ENCODE data around the gene MTREX. TPM values are rescaled to one million over a fixed set of nuclear protein-coding genes. Genes with fewer than 3 reads are reported as not detected.

Gene MTREX
- total and polyA plus RNA-seq, 2 of the 8 experiments (the other 6 are each of a cell fraction or from before 2014, with no cell fraction given) = 16.0 to 130 TPM

DNA sequence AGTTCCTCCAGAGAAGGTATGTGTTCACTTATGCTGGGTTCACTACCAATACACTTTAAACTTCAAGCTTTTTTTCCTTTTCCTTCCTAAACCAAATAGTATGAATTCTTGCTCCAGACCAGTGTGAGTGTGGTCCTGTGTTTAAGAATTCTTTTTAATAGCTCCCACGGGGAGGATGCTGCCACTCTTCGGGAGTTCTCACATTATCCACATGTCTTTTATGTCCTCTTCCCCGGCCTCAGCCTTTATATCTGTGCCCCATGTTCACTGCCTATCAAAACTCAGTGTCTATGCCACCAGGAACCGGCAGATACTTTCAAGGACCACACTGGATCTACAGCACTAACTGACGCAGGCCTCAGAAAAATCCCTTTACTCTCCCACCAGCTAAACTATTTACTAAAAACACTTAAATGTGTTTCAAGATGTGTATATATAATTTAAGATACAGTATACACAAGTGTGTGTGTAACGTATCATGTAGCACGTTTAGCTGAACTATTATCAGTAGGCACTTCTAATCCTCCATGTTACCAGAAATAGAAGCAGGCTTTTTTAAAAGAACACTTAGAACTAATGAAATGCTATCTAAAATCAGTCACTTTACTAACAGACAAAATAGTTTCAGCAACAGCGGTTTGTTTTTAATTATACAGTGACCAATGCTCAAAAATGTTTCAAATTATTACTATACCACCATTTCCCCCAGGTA is 139.0 kb downstream of the MTREX start:
- Histone ChIP-seq H3K9me3 (ENCODE audit: insufficient read depth in 2 of 2, low read depth in 1 of 2, low read length in 1 of 2) (no peaks in the 10 kb centered on the region), H4K5ac (ENCODE audit: insufficient read length, low read depth, low read length) (no peak overlapping the region), H3K4me1 (replicated peaks in 1 of 4; ENCODE audit: control insufficient read depth in 3 of 4, insufficient read depth in 4 of 4, low read length in 3 of 4) (peaks cover 0 to 7% (median 1%) of the 10 kb centered on the region in 4 experiments; a peak in 4 of 7 replicates), H3K79me1 (ENCODE audit: low read depth, low read length) (no peaks in the 10 kb centered on the region; the same call in 1 of the 2 replicates), H3K27ac (ENCODE audit: low read depth, low read length) (no peak overlapping the region), H3K56ac (replicated peaks; ENCODE audit: insufficient read length, low read depth, low read length) (no peak overlapping the region), H3K23me2 (ENCODE audit: low read depth, low read length) (no peaks in the 10 kb centered on the region; the same call in 1 of the 2 replicates), H3K9ac (replicated peaks in 1 of 4; ENCODE audit: extremely low read depth in 1 of 4, low read depth in 3 of 4, low read length in 3 of 4) (no peak overlapping the region), H4K20me1 (replicated peaks in 1 of 2; ENCODE audit: control insufficient read depth in 1 of 2, insufficient read depth in 2 of 2, low read length in 2 of 2) (no peaks in the 10 kb centered on the region), H3K27me3 (replicated peaks in 1 of 4; ENCODE audit: control insufficient read depth in 3 of 4, extremely low read depth in 1 of 4, insufficient read depth in 3 of 4, low read length in 3 of 4) (no peaks in the 10 kb centered on the region), H2BK20ac (ENCODE audit: low read length) (no peak overlapping the region), H2BK15ac (ENCODE audit: low read length) (no peak overlapping the region), H2BK12ac (ENCODE audit: low read depth, low read length) (no peak overlapping the region), H3K79me2 (ENCODE audit: control insufficient read depth in 1 of 2, insufficient read depth in 2 of 2, low read length in 2 of 2) (peaks cover 0 to 53% of the 10 kb centered on the region in 2 experiments; a peak in 2 of 4 replicates), H3K14ac (ENCODE audit: insufficient read length) (no peak overlapping the region), H3K18ac (ENCODE audit: extremely low read depth, low read length) (no peak overlapping the region), H3K4me2 (ENCODE audit: insufficient read depth in 1 of 2, low read depth in 2 of 2, low read length in 2 of 2) (no peak overlapping the region), H3K4ac (replicated peaks; ENCODE audit: insufficient read length, low read depth, low read length) (no peak overlapping the region), H3K23ac (ENCODE audit: insufficient read length) (no peak overlapping the region), H2AFZ (ENCODE audit: low read length) (no peak overlapping the region), H3K4me3 (ENCODE audit: extremely low read depth in 1 of 4, insufficient read depth in 2 of 4, low read depth in 3 of 4, low read length in 4 of 4) (no peak overlapping the region), H3K36me3 (ENCODE audit: control insufficient read depth in 2 of 4, insufficient read depth in 4 of 4, low read length in 3 of 4) (peaks cover 0 to 27% (median under 1%) of the 10 kb centered on the region in 4 experiments; a peak in 3 of 8 replicates), H4K8ac (ENCODE audit: extremely low read depth, insufficient read depth, low read length) (no peak overlapping the region), H2BK120ac (replicated peaks; ENCODE audit: low read depth, low read length) (no peak overlapping the region), H4K91ac (replicated peaks; ENCODE audit: insufficient read length, low read length) (no peak overlapping the region), H2BK5ac (ENCODE audit: low read depth, low read length) (no peak overlapping the region), H2AK5ac (ENCODE audit: low read depth, low read length) (no peak overlapping the region)
- DNase-seq (ENCODE audit: low read depth in 1 of 2, low spot score in 2 of 2) (no peak), FAIRE-seq (no peak)
- no peak for TF ChIP-seq POLR2AphosphoS5 (IDR thresholded peaks at IDR 0.05; ENCODE audit: low read depth, low read length)
- no peak for TF ChIP-seq JUN (IDR thresholded peaks at IDR 0.05; ENCODE audit: low read depth, low read length)
- no peak for TF ChIP-seq JUND (IDR thresholded peaks at IDR 0.05; ENCODE audit: low read length)
- no peak for TF ChIP-seq RNF2 (IDR thresholded peaks at IDR 0.05; ENCODE audit: borderline replicate concordance, low read depth, low read length, missing control alignments, poor library complexity, severe bottlenecking)
- TF ChIP-seq POU5F1 (IDR thresholded peaks at IDR 0.05; ENCODE audit: low read depth, low read length) = no peak
- WGBS, 2 experiments (ENCODE audit: extremely low coverage in 1 of 2, insufficient coverage in 1 of 2, insufficient read length in 1 of 2, insufficient replicate concordance in 2 of 2, low coverage in 1 of 2, low lambda C conversion rate in 2 of 2, missing lambda C conversion rate in 1 of 2) = 79% methylated on average over 8 of the region's 8 CpGs; no CpG with 5 or more reads in 1 of the 2 experiments
- POLR2A ChIA-PET (ENCODE audit: partially characterized antibody) = interaction anchor here (0.9 kb wide), 1 partner anchor 12 kb away, joined by 3 read pairs; no protein-coding TSS in a partner anchor
- CTCF ChIA-PET (ENCODE audit: partially characterized antibody) = interaction anchor here (1.0 kb wide), 1 partner anchor 39 kb away, joined by 3 read pairs; no protein-coding TSS in a partner anchor
